Fibroblast of skin of left biceps (primary cell): Measurements from ENCODE around the gene ATP13A5.

Experiments
- DNase-seq, 2 experiments: peaks; one replicate each; pipeline ENCODE4 v3.0.0-alpha.2; 2013; ENCODE audit warnings: low read depth in 2 of 2

ATP13A5 gene

DNA sequence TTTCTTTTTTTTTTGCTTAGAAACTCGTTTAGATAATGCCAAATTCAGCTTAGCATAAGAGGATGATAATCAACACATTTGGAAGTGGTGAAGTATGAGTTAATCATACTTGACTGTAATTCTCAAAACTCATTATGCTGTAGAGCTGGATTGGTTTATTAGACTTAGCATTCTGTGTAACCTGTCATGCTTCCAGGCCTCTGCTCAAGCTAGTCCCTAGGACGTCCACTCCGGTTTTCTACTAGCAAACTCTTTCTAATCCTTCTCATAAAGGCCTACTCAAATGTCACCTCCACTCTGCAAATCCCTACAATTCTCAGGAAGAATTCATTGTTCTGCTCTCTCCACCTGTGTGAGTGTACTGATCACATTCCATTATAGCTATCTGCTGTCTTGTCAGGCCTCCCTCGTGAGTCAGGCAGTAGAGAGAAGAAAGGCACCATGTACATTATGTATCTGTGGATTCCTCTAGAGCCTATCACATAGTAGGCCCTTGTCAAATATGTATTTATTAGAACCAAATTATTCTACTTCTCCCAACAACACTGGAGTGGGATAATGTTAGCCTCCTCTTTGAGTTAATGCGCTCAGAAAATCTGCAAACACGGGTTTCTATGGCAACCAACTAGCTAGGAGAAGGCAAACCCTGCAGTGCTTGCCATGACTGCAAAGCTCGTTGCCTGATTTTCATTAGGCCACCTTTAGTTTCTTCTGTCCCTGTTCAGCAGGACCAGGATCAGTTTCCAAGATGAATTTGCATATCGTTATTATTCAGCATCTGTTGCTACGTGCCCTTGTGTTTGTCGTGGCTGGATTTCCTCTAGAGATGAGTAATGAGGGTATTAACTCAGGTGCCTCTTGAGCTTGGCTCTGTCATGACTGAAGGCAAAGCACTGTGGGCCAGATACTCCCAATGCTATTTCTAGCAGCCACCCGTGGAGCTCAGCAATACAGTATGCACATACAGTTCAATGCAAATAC, 30.7 kb downstream of the ATP13A5 start:
- no peak for DNase-seq

GRCh38 chr3:193346259-193346658, 32.3 kb downstream of the ATP13A5 start:
- DNase-seq = no peak

- no peak for DNase-seq
Measured at GRCh38 chr3:193345431-193345830, 33.1 kb downstream of the ATP13A5 start.

DNA sequence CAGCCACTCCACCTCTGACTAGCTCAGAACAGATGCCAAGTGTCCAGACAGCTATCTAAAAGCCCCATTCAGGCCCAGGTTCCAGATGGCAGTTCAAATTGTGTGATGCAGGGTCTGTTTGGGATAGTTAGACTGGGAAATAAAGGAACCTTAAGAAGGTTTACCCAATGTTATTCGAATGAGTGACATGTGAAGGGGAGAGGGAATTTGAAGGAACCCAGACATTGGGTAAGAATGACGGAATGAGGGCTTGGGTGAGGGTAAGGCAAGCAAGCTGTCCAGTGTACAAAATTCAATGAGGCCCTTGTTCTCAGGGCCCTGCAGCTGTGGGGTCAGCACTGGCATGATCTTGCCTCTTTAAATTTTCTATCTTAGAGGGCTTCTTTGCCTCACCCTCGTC, 34.1 kb downstream of the ATP13A5 start:
- no peak for DNase-seq

GRCh38 chr3:193343726-193344222, 34.8 kb downstream of the ATP13A5 start:
- DNase-seq = no peak

DNA sequence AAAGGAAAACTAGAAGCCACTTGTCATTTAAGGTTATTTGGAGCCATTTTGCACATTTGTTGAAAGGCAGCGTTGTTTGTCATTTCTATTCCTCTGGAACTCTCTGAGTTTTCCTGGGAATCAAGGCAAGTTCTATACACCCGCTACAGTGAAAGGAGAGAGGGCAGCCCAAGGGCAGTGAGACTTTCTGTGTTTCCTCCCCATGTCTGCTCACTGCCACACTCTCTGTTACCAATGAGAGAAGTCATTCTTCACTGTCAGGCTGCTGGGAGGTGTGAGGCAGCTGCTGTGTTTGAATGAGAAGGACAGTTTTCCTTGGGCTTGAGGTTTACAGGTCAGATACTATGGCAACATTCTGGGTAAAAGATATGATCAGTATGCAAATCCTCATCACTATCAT, 36.0 kb downstream of the ATP13A5 start:
- no peak for DNase-seq

DNA sequence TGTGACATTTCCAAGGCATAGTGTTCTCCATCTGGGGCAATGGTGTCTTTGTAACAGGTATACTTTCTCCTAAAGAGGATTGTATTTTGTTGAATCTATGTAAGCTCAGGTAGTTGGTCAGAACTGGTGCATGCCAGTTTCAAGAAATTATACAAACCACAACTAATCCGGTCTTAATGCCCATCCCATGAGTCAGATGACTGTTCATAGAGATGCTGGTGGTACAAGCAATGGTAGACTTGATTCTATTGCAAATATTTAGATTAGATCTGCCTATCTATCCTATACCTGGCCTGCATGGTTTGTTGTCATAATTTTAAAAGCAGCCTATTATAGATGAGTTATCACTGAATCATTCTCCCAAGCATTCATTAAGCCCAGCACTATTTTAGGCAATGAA, 43.5 kb downstream of the ATP13A5 start:
- no peak for DNase-seq

GRCh38 chr3:193333229-193333628, 45.3 kb downstream of the ATP13A5 start:
- DNase-seq = no peak

- no peak for DNase-seq
Measured at GRCh38 chr3:193330555-193331204, 47.9 kb downstream of the ATP13A5 start.

DNA sequence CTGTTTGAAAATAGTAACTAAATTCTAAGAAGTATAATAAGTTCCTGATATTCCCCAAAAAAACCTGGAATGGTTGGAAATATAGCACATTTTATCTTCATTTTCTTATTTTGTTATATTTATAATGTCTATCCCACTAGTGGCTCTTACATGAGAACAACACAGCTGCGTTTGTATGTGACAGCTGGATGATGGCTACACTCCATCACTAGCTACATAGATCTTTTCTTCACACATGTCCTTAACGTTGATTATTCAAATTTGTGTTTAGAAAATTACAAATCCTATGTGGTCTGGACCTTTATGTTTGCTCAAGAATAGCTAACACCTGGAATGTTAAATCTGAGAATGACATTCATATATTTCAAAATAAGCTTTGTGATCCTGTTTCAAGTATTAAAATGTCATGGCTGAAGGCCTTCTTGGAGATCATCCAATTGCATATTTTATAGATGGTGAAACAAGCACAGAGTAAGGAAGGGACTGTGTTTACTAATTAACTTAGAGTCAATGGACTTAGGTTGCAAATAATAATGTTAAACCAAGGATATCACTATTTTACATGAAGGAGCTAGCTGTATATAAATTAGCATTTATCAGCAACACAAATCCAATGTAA, 60.8 kb downstream of the ATP13A5 start:
- DNase-seq = no peak

GRCh38 chr3:193314161-193314560, 64.4 kb downstream of the ATP13A5 start:
- DNase-seq = no peak

DNA sequence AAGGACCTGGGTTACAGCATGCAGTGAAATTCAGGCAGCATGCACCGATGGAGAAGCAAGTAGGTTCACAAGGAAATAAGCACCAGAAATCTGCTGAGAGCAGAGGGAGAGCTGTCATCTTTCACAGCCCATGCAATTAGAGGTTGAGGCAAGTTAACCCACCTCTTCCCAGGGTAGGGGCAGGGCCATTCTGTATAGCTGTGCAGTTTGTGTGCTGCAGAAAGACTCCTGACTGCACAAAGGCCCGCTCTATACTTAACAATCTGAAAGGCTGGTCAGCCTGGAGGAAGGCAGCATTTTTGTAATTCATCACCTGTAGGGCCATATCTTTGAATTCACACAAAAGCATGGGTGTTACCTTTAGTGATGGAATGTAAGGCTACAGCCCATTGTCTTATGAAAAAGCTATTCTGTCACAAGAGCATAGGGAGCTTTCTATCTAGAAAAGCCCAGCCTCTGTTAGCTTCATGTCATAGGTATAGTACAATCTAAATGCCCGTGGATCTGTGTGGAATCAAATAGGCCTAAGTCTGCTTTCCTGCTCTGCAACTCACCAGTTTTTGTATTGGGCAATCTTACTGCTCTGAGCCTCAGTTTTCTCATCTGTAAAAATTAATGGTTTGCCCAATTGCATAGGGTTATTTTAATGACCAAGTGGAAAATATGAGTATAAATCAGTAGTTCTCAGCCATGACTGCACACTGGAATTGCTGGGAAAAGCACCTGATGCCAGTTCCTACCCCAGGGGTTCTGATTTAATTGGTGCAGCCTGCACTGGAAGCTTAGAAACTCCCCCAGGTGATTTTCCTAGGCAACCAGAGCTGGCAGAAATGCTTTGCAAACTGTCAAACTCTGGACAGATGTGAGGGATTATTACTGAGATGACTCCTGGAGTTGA, 65.2 kb downstream of the ATP13A5 start:
- no peak for DNase-seq

DNA sequence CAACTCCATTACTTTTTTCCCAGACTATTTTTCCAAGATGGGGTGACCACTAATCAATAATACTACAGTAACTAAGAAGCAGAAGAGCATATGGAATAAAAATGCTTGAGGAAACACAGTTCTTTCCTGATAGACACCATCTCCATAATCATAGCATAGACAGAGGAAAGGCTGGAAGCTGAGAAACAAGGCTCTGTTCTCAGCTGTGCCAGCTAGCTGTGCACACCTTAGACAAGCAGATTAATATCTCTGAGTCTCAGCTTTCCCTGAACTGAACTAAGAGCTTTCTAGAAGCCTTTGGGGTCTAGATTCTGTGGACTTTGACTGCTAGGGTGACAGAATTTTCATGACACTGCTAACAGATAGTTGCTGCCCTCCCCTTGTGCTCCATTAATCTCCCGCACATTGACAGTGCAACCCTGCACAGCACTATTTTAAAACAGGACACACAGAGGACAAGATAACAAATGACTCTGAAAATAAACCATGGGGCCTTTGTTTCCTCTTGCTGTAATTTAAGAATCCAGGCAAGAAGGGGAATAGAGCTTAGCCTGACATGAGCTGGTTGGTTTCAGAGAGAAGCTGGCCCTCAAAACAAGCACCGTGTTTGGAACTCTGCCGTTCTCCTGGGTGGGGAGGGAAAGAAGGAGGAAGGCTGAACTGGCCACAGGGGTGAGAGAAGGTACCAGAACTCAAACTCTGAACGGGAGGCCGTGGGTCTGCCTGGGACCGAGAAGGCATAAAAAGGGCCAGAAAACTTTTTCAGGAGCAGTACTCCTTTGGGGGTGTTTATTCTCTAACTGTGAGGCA, 67.4 kb downstream of the ATP13A5 start:
- no peak for DNase-seq

GRCh38 chr3:193305356-193305755, 73.2 kb downstream of the ATP13A5 start:
- DNase-seq = no peak

DNA sequence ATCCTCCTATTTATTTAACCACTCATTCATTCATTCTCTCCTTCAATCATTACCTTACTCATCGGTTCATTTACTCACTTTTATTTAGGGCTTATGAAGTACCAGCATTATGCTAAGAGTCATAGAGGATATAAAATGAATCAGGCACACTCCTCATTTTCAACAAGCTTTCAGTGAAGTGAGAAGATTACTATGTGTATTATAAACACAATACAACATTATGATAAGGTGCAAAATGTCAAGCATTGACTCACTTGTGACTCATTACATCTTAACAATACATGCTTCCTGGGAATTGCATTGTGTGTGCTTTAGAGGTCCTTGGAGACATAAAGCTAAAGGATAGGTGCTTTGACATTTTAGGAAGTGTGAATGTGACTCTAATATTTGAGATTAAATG, 77.1 kb downstream of the ATP13A5 start:
- DNase-seq = no peak

DNA sequence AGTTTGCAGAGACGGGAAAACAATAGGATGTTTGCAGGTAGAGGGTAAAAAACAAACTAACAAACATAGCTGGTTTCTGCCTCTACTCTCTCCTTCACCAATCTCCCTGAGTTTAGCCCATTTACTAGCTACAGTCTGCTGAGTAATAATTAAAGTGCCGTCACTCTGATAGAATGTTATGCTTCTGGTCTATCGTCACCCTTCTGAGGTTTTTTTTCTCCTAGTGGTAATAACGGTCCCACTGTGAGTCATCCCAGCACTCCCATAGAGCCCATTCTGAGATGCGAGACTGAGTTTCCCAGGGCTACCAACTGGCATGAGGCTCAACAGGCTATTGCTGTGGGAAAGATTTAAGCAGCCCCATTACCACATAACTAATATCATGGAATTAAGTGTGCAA, 81.1 kb downstream of the ATP13A5 start:
- DNase-seq = no peak

- no peak for DNase-seq
Measured at GRCh38 chr3:193295985-193296384, 82.6 kb downstream of the ATP13A5 start.

DNA sequence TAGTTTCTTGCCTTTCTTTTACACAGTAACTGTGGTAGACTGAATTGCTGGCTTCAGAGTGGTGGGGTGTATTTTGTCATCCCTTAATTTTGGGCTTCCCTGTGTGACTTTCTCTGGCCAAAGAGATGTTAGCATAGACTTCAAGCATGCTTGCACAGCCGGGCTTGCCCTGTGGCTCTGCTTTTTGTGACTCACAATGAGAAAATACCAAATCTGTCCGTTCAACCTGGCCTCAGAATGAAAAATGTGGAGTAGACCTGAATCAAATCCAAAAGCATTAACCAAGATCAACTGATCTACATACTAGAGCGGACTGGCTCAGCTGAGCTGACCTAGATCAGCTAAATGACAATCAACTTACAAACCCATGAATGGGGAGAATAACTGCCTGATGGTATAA, 86.2 kb downstream of the ATP13A5 start:
- DNase-seq = no peak

GRCh38 chr3:193271101-193271840, 107.3 kb downstream of the ATP13A5 start:
- DNase-seq = no peak

DNA sequence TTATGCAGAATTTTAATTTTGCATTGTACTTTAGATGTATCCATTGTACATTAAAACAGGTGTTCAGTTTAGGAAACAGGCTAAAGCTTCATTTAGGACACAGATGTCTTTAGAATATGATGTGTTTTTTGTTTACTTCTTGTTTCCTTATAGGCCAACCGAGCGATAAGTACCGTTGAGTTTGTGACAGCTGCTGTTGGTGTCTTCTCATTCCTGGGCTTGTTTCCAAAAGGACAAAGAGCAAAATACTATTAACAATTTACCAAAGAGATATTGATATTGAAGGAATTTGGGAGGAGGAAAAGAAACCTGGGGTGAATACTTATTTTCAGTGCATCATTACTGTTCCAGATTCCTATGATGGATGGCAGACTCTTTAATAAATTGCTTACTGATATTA, 108.1 kb downstream of the ATP13A5 start:
- no peak for DNase-seq
